DOHH2 (cell line): ENCODE data around the gene IRX2.

Source experiments
- CTCF ChIP-seq: fragments of 200-600 bp; sonication (generic); IDR thresholded peaks from one replicate; pipeline ENCODE4 v1.5.1; 2014; ENCODE audit warnings: antibody characterized with exemption, mild to moderate bottlenecking, low read depth, low read length; ENCODE audit not compliant: poor library complexity, severe bottlenecking
- EZH2phosphoT487 ChIP-seq: fragments of 200-600 bp; sonication (generic); IDR thresholded peaks from 2 replicates; pipeline ENCODE4 v1.6.1; 2017; ENCODE audit warnings: borderline replicate concordance, mild to moderate bottlenecking, antibody characterized with exemption, low read length, moderate library complexity, mixed read lengths

- TF ChIP-seq CTCF (no peak), EZH2phosphoT487 (no peak)
Observed at GRCh38 chr5:2737273-2738155, 14.0 kb downstream of the IRX2 start.
